Vagina (tissue), 2 donors: ENCODE measurements around the gene UNC79. TPM values are rescaled to one million over a fixed set of nuclear protein-coding genes. Genes with fewer than 3 reads are reported as not detected.

Experiments used
- DNase-seq, 2 donors: peaks; one replicate each; pipeline ENCODE4 v3.0.0-alpha.2; 2017; ENCODE audit errors: extremely low spot score in 2 of 2
- H3K27ac ChIP-seq: fragments of 200-600 bp; sonication (generic); one replicate; pipeline ENCODE4 v1.5.1; 2019
- H3K27me3 ChIP-seq: fragments of 200-600 bp; sonication (generic); one replicate; pipeline ENCODE4 v1.5.1; 2019
- H3K36me3 ChIP-seq, 2 donors: fragments of 200-600 bp; sonication (generic); one replicate each; pipeline ENCODE4 v1.5.1; 2017 to 2019
- H3K4me1 ChIP-seq: fragments of 200-600 bp; sonication (generic); one replicate; pipeline ENCODE4 v1.5.1; 2019
- H3K4me3 ChIP-seq, 2 donors: fragments of 200-600 bp; sonication (generic); 1 replicate in 1 of 2; 2 replicates in 1 of 2; pipeline ENCODE4 v1.5.1; 2016 to 2019
- H3K9me3 ChIP-seq: fragments of 200-600 bp; sonication (generic); one replicate; pipeline ENCODE4 v1.5.1; 2019
- CTCF ChIP-seq, 3 experiments: fragments of 450-650 bp in 2 of 3; fragments of 200-600 bp in 1 of 3; sonication (generic) in 1 of 3; IDR thresholded peaks; one replicate each; pipeline ENCODE4 v1.5.1; 2017 to 2019; ENCODE audit warnings: antibody characterized with exemption in 3 of 3, mild to moderate bottlenecking in 2 of 3, moderate library complexity in 2 of 3
- POLR2A ChIP-seq, 2 donors: fragments of 450-650 bp; IDR thresholded peaks; one replicate each; pipeline ENCODE4 v1.6.1; 2017; ENCODE audit warnings: antibody characterized with exemption in 2 of 2, mild to moderate bottlenecking in 2 of 2, moderate library complexity in 2 of 2
- POLR2AphosphoS5 ChIP-seq, 2 donors: sonication (generic); formaldehyde crosslinking; IDR thresholded peaks; one replicate each; pipeline ENCODE4 v1.9.0; 2017; ENCODE audit warnings: antibody characterized with exemption in 2 of 2, mild to moderate bottlenecking in 2 of 2, low read depth in 1 of 2; ENCODE audit not compliant: insufficient read depth in 1 of 2
- intact Hi-C: fragments of 100-400 bp; cut with DNase I; formaldehyde crosslinking; loops from one replicate; pipeline ENCODE4 v1.15.1; 2023
- total RNA-seq: library from RNA; depleted of rRNA; stranded (reverse); fragments of >200 nt; gene quantifications from one replicate; pipeline ENCODE4 v1.2.3, GENCODE V29; 2016

Gene UNC79
- total RNA-seq, 1 donor from 2014 or later, result 0.49 TPM

GRCh38 chr14:93676416-93676958 is 245.7 kb downstream of the UNC79 start:
- no peaks in the 10 kb centered on the region for H3K27me3 ChIP-seq
- intact Hi-C loops, result no loop called here
- no peak overlapping the region for H3K4me3 ChIP-seq

GRCh38 chr14:93682459-93682858 is 251.7 kb downstream of the UNC79 start:
- Histone ChIP-seq H3K27ac (no peak overlapping the region), H3K27me3 (no peaks in the 10 kb centered on the region), H3K4me1 (no peaks in the 10 kb centered on the region), H3K36me3 (no peaks in the 10 kb centered on the region), H3K9me3 (no peaks in the 10 kb centered on the region), H3K4me3 (no peak overlapping the region)
- intact Hi-C loops, result no loop called here
- DNase-seq, result no peak
- TF ChIP-seq CTCF (IDR thresholded peaks at IDR 0.05), result no peak
- no peak for TF ChIP-seq POLR2A (IDR thresholded peaks at IDR 0.05)
- no peak for TF ChIP-seq POLR2AphosphoS5 (IDR thresholded peaks at IDR 0.05; ENCODE audit: insufficient read depth in 1 of 2, low read depth in 1 of 2)

More at GRCh38 chr14:93676416-93676958, 245.7 kb downstream of the UNC79 start:
- no peaks in the 10 kb centered on the region for H3K36me3 ChIP-seq
- H3K4me1 ChIP-seq, result no peaks in the 10 kb centered on the region
- H3K27ac ChIP-seq, result no peak overlapping the region
- no peak for TF ChIP-seq POLR2A (IDR thresholded peaks at IDR 0.05)
- TF ChIP-seq CTCF (IDR thresholded peaks at IDR 0.05), result no peak
- no peak for TF ChIP-seq POLR2AphosphoS5 (IDR thresholded peaks at IDR 0.05; ENCODE audit: insufficient read depth in 1 of 2, low read depth in 1 of 2)
- no peak for DNase-seq
- H3K9me3 ChIP-seq, result no peaks in the 10 kb centered on the region

GRCh38 chr14:93683226-93683625 is 252.5 kb downstream of the UNC79 start:
- DNase-seq, result no peak
- H3K36me3 ChIP-seq, result no peaks in the 10 kb centered on the region
- no peaks in the 10 kb centered on the region for H3K9me3 ChIP-seq
- TF ChIP-seq POLR2A (IDR thresholded peaks at IDR 0.05) (no peak), CTCF (IDR thresholded peaks at IDR 0.05) (no peak), POLR2AphosphoS5 (IDR thresholded peaks at IDR 0.05; ENCODE audit: insufficient read depth in 1 of 2, low read depth in 1 of 2) (no peak)
- intact Hi-C loops, result no loop called here
- no peaks in the 10 kb centered on the region for H3K27me3 ChIP-seq
- no peak overlapping the region for H3K27ac ChIP-seq
- H3K4me1 ChIP-seq, result no peaks in the 10 kb centered on the region
- H3K4me3 ChIP-seq, result no peak overlapping the region

- Histone ChIP-seq H3K4me1 (no peaks in the 10 kb centered on the region), H3K36me3 (no peaks in the 10 kb centered on the region), H3K9me3 (no peaks in the 10 kb centered on the region), H3K27me3 (no peaks in the 10 kb centered on the region), H3K4me3 (no peak overlapping the region), H3K27ac (no peak overlapping the region)
- intact Hi-C loops, result no loop called here
- DNase-seq, result no peak
- TF ChIP-seq POLR2A (IDR thresholded peaks at IDR 0.05), result no peak
- no peak for TF ChIP-seq POLR2AphosphoS5 (IDR thresholded peaks at IDR 0.05; ENCODE audit: insufficient read depth in 1 of 2, low read depth in 1 of 2)
- TF ChIP-seq CTCF (IDR thresholded peaks at IDR 0.05), result no peak
Measured at GRCh38 chr14:93685121-93685895, 254.6 kb downstream of the UNC79 start.

GRCh38 chr14:93686268-93686667 is 255.5 kb downstream of the UNC79 start:
- DNase-seq, result no peak
- H3K27me3 ChIP-seq, result no peaks in the 10 kb centered on the region
- no peaks in the 10 kb centered on the region for H3K36me3 ChIP-seq
- H3K27ac ChIP-seq, result no peak overlapping the region
- H3K4me3 ChIP-seq, result no peak overlapping the region
- intact Hi-C loops, result no loop called here
- no peaks in the 10 kb centered on the region for H3K4me1 ChIP-seq
- TF ChIP-seq POLR2A (IDR thresholded peaks at IDR 0.05) (no peak), CTCF (IDR thresholded peaks at IDR 0.05) (no peak), POLR2AphosphoS5 (IDR thresholded peaks at IDR 0.05; ENCODE audit: insufficient read depth in 1 of 2, low read depth in 1 of 2) (no peak)
- H3K9me3 ChIP-seq, result no peaks in the 10 kb centered on the region
